BJ (cell line): ENCODE measurements around the gene CYP27A1. TPM values are rescaled to one million over a fixed set of nuclear protein-coding genes. Genes with fewer than 3 reads are reported as not detected.

Experiments used
- CTCF ChIA-PET: fragments of 350-600 bp; formaldehyde crosslinking; extraction: SDS; loops from one replicate; lab custom pipeline; 2021; ENCODE audit warnings: antibody characterized with exemption, inconsistent platforms; lab: Yijun Ruan, JAX
- POLR2A ChIA-PET: fragments of 300-600 bp; sonication (Branson Sonifier 250); formaldehyde crosslinking; extraction: SDS; loops from one replicate; lab custom pipeline; 2021; ENCODE audit warnings: antibody characterized with exemption; lab: Charles Lee
- DNase-seq: peaks from one replicate; pipeline ENCODE4 v3.0.0-alpha.2; 2011; ENCODE audit warnings: low read depth
- H3K27me3 ChIP-seq: 2 replicates; pipeline ENCODE4 v1.6.0; 2011; ENCODE audit warnings: low read length; ENCODE audit not compliant: control insufficient read depth, insufficient read depth
- H3K36me3 ChIP-seq: 2 replicates; pipeline ENCODE4 v1.5.1; 2011; ENCODE audit warnings: low read length; ENCODE audit not compliant: control insufficient read depth, insufficient read depth
- H3K4me3 ChIP-seq: 2 replicates; pipeline ENCODE4 v1.5.1; 2011; ENCODE audit warnings: low read depth, mild to moderate bottlenecking, control low read depth, low read length
- polyA plus RNA-seq: library from polyadenylated mRNA; depleted of rRNA; stranded (reverse); fragments of >200 nt; gene quantifications from 2 replicates; pipeline ENCODE4 v1.2.3, GENCODE V29; 2011
- TF ChIP-seq, protein P1 (sequence below): IDR thresholded peaks from 2 replicates; pipeline ENCODE4 v1.5.1; 2011; ENCODE audit warnings: low read depth, mild to moderate bottlenecking, control low read depth, inconsistent platforms, low read length, moderate library complexity; ENCODE audit not compliant: insufficient read depth

The CYP27A1 gene
- polyA plus RNA-seq, 1 experiment: 26.8 TPM

DNA sequence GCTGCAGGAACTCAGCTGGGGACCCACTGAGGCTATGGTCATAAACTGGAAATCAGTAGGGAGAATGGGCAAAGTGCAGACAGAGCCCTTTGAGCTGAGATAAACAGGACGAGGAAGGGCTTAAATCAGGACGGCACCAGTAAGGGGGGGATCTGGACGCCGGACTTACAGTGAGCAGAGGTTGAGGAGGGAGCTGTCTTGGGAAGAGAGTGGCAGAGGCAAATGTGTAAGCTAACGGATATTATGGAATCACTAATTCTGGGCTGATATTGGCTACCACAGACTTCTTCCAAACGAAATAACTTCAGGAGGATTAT, 539 bp downstream of the CYP27A1 start:
- ChIA-PET POLR2A (no interaction called here), CTCF (interaction anchor here (0.9 kb wide), 1 partner anchor 65 kb away, joined by 3 read pairs; no protein-coding TSS in a partner anchor)
- Histone ChIP-seq H3K4me3 (peak overlapping the region; percentile 61), H3K36me3 (no peaks in the 10 kb centered on the region; the same call in 1 of the 2 replicates), H3K27me3 (no peaks in the 10 kb centered on the region)
- TF ChIP-seq, protein P1, sequence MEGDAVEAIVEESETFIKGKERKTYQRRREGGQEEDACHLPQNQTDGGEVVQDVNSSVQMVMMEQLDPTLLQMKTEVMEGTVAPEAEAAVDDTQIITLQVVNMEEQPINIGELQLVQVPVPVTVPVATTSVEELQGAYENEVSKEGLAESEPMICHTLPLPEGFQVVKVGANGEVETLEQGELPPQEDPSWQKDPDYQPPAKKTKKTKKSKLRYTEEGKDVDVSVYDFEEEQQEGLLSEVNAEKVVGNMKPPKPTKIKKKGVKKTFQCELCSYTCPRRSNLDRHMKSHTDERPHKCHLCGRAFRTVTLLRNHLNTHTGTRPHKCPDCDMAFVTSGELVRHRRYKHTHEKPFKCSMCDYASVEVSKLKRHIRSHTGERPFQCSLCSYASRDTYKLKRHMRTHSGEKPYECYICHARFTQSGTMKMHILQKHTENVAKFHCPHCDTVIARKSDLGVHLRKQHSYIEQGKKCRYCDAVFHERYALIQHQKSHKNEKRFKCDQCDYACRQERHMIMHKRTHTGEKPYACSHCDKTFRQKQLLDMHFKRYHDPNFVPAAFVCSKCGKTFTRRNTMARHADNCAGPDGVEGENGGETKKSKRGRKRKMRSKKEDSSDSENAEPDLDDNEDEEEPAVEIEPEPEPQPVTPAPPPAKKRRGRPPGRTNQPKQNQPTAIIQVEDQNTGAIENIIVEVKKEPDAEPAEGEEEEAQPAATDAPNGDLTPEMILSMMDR: no peak
- DNase-seq: no peak

DNA sequence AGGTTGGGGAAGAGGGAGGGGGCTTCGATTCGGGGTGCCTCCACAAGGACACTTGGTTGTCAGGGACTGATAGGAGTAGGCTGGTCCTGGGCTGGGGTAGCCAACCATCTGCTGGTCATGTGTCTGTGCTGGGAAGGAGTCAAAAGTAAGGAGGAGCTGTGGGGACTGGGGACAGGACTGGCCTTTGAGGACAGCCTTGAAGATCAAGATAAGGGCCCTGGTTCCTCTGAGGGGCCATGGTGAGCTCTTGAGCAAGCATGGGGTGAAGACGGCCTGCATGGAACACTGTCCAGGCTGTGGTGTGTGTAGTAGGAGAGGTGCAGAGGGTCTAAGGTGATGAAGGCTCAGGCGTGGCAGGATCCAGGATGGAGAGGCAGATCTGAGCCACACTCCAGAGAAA, 1.7 kb downstream of the CYP27A1 start:
- H3K27me3 ChIP-seq: no peaks in the 10 kb centered on the region
- no peak for DNase-seq
- no peaks in the 10 kb centered on the region for H3K36me3 ChIP-seq
- POLR2A ChIA-PET: no interaction called here
- TF ChIP-seq, protein P1: no peak
- CTCF ChIA-PET: interaction anchor here (1.1 kb wide), 1 partner anchor 96 kb away, joined by 3 read pairs; no protein-coding TSS in a partner anchor
- no peak overlapping the region for H3K4me3 ChIP-seq

DNA sequence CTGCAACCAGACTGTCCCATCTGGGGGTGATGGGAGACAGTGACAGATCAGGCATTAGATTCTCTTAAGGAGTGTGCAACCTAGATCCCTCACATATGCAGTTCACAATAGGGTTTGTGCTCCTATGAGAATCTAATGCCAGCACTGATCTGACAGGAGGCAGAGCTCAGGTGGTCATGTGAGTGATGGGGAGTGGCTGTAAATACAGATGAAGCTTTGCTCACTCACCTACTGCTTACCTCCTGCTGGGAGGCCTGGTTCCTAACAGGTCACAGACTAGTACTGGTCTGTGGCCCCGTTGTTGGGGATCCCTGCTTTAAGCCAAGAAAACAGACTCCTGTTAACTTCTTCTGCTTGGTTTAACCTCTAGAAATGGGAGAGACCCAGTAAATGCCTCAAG, 3.2 kb downstream of the CYP27A1 start:
- DNase-seq: no peak
- Histone ChIP-seq H3K27me3 (no peaks in the 10 kb centered on the region), H3K4me3 (no peak overlapping the region), H3K36me3 (no peaks in the 10 kb centered on the region)
- POLR2A ChIA-PET: no interaction called here
- CTCF ChIA-PET: no interaction called here
- TF ChIP-seq, protein P1: no peak

DNA sequence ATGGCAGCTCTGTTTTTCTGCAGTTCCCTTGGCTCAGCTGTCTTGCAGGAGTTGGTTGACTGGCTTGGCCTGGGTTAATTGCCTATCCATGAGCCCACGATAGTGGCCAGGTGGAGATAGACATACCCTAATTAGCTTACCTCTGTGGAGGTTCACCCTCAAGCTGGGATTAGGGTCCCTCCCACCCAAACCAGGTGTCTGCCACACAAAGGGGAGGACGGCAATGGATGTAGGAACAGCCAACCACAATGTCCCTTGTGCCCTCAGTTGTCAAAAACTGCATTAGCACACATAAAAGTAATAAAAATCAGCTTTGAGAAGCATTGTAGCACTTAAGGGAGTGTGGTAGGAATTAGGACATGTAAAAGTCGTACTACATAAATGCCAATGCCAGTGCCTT, 4.2 kb downstream of the CYP27A1 start:
- no peaks in the 10 kb centered on the region for H3K27me3 ChIP-seq
- H3K36me3 ChIP-seq: no peaks in the 10 kb centered on the region
- POLR2A ChIA-PET: no interaction called here
- CTCF ChIA-PET: no interaction called here
- TF ChIP-seq, protein P1: no peak
- DNase-seq: no peak
- H3K4me3 ChIP-seq: no peak overlapping the region

DNA sequence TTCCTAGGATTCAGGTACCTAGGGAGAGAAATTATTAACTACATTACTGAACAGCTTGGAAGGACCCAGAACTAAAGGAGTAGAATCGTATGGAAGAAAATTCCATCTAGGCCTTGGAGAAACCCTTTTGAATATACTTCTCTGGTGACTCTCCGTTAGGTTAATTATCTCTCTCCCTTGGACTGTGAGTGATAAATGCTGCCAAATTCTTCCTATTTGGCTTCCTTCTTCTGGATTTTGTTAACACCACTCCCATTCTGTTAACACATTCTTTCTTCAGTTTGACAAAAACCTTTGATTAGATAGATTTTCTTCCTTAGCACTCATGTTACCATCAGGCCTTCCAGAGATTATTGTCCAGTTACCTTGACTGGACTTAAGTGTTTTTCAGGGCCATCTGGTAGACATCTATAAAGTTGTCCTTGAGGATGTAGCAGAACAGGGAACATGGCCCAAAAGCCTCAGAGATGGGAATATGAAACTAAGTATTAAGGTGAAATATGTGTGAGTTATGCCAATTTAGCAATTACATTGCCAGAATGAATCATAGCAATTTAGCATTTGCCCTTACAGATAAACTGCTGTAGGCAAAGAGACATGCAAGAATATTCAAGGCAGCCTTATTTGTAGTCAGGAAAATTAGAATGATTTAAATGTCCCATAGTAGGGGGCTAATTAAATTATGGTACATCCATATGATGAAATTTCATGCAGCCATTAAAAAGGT, 6.7 kb downstream of the CYP27A1 start:
- no peaks in the 10 kb centered on the region for H3K36me3 ChIP-seq
- DNase-seq: no peak
- ChIA-PET CTCF (no interaction called here), POLR2A (no interaction called here)
- TF ChIP-seq, protein P1: no peak
- no peak overlapping the region for H3K4me3 ChIP-seq
- no peaks in the 10 kb centered on the region for H3K27me3 ChIP-seq
